DMS153 (cell line): ENCODE data around the gene SEMA4D.

Experiments used
- DNase-seq: peaks from one replicate; lab custom pipeline; 2025; lab: John Stamatoyannopoulos, UW

SEMA4D gene

GRCh38 chr9:89412951-89413350 is 85.0 kb downstream of the SEMA4D start:
- no peak for DNase-seq

GRCh38 chr9:89412541-89412940 is 85.4 kb downstream of the SEMA4D start:
- no peak for DNase-seq

GRCh38 chr9:89411759-89412158 is 86.2 kb downstream of the SEMA4D start:
- no peak for DNase-seq

- DNase-seq = no peak
These were observed 87.1 kb downstream of the SEMA4D start for GRCh38 chr9:89410641-89411350.

- no peak for DNase-seq
These were observed 87.9 kb downstream of the SEMA4D start for GRCh38 chr9:89410022-89410421.

- DNase-seq = no peak
These were observed 88.4 kb downstream of the SEMA4D start for GRCh38 chr9:89409466-89409865.

- no peak for DNase-seq
These were observed 89.2 kb downstream of the SEMA4D start for GRCh38 chr9:89408628-89409101.

GRCh38 chr9:89407070-89407469 is 90.8 kb downstream of the SEMA4D start:
- DNase-seq = no peak

- no peak for DNase-seq
These were observed 92.1 kb downstream of the SEMA4D start for GRCh38 chr9:89405826-89406225.

- DNase-seq = no peak
These were observed 93.8 kb downstream of the SEMA4D start for GRCh38 chr9:89404074-89404473.

GRCh38 chr9:89402695-89403427 is 95.1 kb downstream of the SEMA4D start:
- DNase-seq = no peak

- DNase-seq = no peak
These were observed 97.4 kb downstream of the SEMA4D start for GRCh38 chr9:89400403-89401116.

- DNase-seq = no peak
These were observed 99.3 kb downstream of the SEMA4D start for GRCh38 chr9:89398621-89399020.

GRCh38 chr9:89397471-89397870 is 100.4 kb downstream of the SEMA4D start:
- DNase-seq = no peak

- DNase-seq = no peak
These were observed 101.8 kb downstream of the SEMA4D start for GRCh38 chr9:89395931-89396710.

- DNase-seq = no peak
These were observed 103.5 kb downstream of the SEMA4D start for GRCh38 chr9:89394412-89394811.

GRCh38 chr9:89391585-89391984 is 106.3 kb downstream of the SEMA4D start:
- no peak for DNase-seq

- no peak for DNase-seq
These were observed 107.3 kb downstream of the SEMA4D start for GRCh38 chr9:89390578-89391116.

- DNase-seq = no peak
These were observed 107.8 kb downstream of the SEMA4D start for GRCh38 chr9:89390068-89390555.

- DNase-seq = no peak
These were observed 109.1 kb downstream of the SEMA4D start for GRCh38 chr9:89388868-89389177.

- no peak for DNase-seq
These were observed 109.6 kb downstream of the SEMA4D start for GRCh38 chr9:89388084-89388867.
